Measurements from ENCODE around the gene ADORA2A. TPM values are rescaled to one million over a fixed set of nuclear protein-coding genes. Genes with fewer than 3 reads are reported as not detected.

Gene ADORA2A
- polyA plus RNA-seq, 1 donor, result 10.9 TPM

DNA sequence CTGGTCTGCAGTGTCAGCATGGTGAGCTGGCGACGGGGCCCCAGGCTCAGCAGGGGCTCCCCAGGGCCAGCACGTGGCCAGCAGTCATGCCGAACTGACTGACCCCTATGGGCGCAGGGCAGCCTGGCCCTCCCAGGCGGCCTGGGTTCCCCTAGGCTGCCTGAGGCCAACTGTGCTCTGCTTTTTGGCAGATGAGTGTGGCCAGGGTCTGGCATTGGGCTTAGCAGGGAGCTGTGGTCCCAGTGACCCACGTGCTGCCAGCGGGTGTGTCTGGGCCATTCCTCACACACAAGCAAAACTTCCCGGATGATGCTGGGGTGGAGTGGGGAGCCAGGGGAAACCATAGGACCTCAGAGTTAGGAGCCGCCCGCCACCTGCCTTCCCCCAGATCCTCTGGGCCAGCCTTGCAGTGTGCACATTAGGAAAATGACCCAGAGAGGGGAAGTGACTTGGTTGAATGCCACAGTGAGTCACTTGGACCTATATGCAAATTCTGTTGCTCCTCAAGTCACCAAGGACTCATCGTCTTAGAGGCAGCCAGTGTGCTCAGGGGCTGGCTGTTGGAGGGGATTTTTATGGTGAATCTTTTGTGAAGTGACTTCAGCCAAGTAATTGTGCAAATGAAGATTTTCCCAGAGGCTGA, 6.5 kb downstream of the ADORA2A start:
- Histone ChIP-seq H3K4me1 (ENCODE audit: control insufficient read depth, insufficient read depth, low read length) (peaks cover 18% of the 10 kb centered on the region), H3K36me3 (ENCODE audit: control insufficient read depth, insufficient read depth, low read length) (peaks cover 5% of the 10 kb centered on the region), H3K27me3 (ENCODE audit: control insufficient read depth, insufficient read depth, low read length) (no peaks in the 10 kb centered on the region), H3K27ac (ENCODE audit: low read length) (no peak overlapping the region), H3K9me3 (ENCODE audit: control insufficient read depth, low read depth, low read length) (no peaks in the 10 kb centered on the region), H3K4me3 (ENCODE audit: low read length) (no peak overlapping the region)
- DNase-seq, result no peak
- no CpG with 5 or more reads among the region's 12 CpGs for WGBS (ENCODE audit: insufficient coverage, low lambda C conversion rate)

DNA sequence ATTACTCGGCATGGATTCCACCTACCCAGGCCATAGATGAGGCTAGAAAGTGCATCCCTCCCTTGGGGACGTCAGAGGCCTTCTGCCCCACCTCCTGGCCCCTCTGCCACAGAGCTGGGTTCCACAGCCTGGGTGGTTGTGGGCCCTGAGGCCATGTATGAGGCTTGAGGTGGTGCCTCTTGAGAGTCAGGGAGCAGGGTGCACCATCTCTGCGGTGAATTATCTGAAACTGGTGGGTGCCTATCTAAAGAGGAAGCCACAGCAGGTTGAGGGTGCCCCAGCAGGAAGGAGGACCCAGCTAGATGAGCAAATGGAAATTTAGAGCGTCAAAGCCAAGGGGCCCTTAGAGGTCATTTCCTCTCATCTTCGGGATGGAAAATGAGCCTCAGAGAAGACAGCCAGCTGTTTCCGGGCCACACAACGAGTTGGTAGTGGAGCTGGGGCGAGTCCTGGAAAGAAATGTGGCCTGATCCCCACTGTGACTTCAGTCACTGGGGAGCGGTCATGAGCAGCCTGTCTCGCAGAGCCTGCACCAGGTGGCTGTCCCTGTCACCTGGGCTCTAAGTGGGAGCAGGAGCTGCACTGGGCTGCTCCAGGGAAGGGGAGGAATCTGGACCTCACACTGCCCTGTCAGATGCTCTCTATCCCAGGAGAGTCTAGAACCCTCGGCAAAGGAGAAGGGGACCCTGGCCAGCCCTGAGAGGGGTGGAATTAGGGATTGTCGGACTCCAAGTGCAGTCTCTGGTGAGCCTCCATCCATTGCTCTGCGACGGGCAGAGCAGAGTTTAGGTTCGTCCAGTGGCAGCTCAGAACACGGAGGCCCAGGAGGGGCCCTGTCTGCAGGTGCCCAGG, 7.3 kb downstream of the ADORA2A start:
- H3K36me3 ChIP-seq (ENCODE audit: control insufficient read depth, insufficient read depth, low read length), result peaks cover 7% of the 10 kb centered on the region
- H3K4me3 ChIP-seq (ENCODE audit: low read length), result no peak overlapping the region
- DNase-seq, result peak; percentile 51 to 58
- no peaks in the 10 kb centered on the region for H3K9me3 ChIP-seq (ENCODE audit: control insufficient read depth, low read depth, low read length)
- H3K4me1 ChIP-seq (ENCODE audit: control insufficient read depth, insufficient read depth, low read length), result peaks cover 11% of the 10 kb centered on the region
- no peak overlapping the region for H3K27ac ChIP-seq (ENCODE audit: low read length)
- 100% methylated on average over 1 of the region's 16 CpGs for WGBS (ENCODE audit: insufficient coverage, low lambda C conversion rate)
- no peaks in the 10 kb centered on the region for H3K27me3 ChIP-seq (ENCODE audit: control insufficient read depth, insufficient read depth, low read length)

DNA sequence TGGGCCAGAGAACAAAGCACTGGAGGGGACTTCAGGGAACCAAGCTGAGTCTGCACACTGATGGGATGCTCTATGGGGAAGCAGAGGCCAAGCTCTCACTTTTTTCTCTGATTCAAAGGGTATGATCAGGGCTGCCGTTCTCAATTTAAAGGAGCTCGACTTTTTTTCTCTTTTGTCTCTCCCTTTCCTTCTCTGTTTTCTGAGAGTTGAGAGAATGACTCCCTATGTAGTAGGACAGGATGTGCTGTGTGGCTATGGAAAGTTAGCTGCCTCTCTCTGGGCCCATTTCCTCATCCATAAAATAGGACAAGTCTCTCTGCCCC, 7.9 kb downstream of the ADORA2A start:
- peaks cover 9% of the 10 kb centered on the region for H3K36me3 ChIP-seq (ENCODE audit: control insufficient read depth, insufficient read depth, low read length)
- H3K4me3 ChIP-seq (ENCODE audit: low read length), result no peak overlapping the region
- WGBS (ENCODE audit: insufficient coverage, low lambda C conversion rate), result no CpG with 5 or more reads among the region's 2 CpGs
- no peaks in the 10 kb centered on the region for H3K27me3 ChIP-seq (ENCODE audit: control insufficient read depth, insufficient read depth, low read length)
- H3K4me1 ChIP-seq (ENCODE audit: control insufficient read depth, insufficient read depth, low read length), result peaks cover 8% of the 10 kb centered on the region
- no peak for DNase-seq
- no peak overlapping the region for H3K27ac ChIP-seq (ENCODE audit: low read length)
- H3K9me3 ChIP-seq (ENCODE audit: control insufficient read depth, low read depth, low read length), result no peaks in the 10 kb centered on the region

DNA sequence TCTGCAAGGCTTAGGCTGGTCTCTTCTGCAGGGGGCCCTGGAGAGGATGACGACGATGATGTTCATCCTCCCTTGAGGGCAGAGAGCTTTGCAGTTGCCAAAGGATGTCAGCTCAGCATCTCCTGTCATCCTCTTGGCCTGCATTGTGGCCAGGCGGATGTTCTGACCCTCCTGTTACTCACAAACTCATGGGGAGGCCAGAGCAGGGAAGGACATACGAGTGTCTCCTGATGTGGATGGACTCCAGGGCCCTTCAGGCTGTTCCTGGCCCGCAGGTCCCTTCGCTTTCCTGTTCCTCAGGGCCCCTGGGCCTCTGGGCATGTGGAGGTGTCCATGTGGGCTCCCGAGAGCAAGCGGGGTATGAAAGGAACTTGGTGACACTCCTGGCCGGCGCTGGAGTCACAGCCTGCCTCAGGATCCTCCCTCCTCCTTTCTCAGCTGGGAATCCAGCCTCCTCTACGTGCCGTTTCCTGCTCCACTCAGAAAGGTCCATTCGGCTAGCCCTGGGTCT, 8.5 kb downstream of the ADORA2A start:
- Histone ChIP-seq H3K36me3 (ENCODE audit: control insufficient read depth, insufficient read depth, low read length) (peaks cover 13% of the 10 kb centered on the region), H3K27me3 (ENCODE audit: control insufficient read depth, insufficient read depth, low read length) (no peaks in the 10 kb centered on the region), H3K27ac (ENCODE audit: low read length) (no peak overlapping the region), H3K4me1 (ENCODE audit: control insufficient read depth, insufficient read depth, low read length) (peaks cover 8% of the 10 kb centered on the region), H3K9me3 (ENCODE audit: control insufficient read depth, low read depth, low read length) (no peaks in the 10 kb centered on the region), H3K4me3 (ENCODE audit: low read length) (no peak overlapping the region)
- DNase-seq, result no peak
- WGBS (ENCODE audit: insufficient coverage, low lambda C conversion rate), result no CpG with 5 or more reads among the region's 13 CpGs

DNA sequence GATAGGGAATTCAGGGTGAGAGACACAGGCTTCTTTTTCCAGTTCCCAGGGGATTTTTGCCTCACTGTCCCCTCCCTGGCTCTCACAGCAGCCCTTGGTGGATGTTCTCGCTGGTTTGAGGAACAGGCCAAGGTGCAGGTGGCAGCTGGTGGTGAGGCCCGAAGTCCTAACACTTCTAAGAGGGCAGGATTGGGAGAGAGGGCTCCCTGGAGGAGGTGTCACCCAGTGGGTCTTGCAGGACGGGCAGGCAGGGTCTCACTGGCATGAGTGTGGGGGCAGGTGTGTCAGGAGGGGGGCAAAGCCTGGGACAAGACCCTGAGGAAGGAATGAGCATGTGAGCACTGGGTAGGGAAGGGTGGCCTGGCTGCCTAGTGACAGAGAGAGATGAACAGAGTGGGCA, 9.2 kb downstream of the ADORA2A start:
- Histone ChIP-seq H3K4me3 (ENCODE audit: low read length) (no peak overlapping the region), H3K4me1 (ENCODE audit: control insufficient read depth, insufficient read depth, low read length) (peaks cover 6% of the 10 kb centered on the region), H3K36me3 (ENCODE audit: control insufficient read depth, insufficient read depth, low read length) (peaks cover 18% of the 10 kb centered on the region), H3K9me3 (ENCODE audit: control insufficient read depth, low read depth, low read length) (no peaks in the 10 kb centered on the region), H3K27ac (ENCODE audit: low read length) (no peak overlapping the region), H3K27me3 (ENCODE audit: control insufficient read depth, insufficient read depth, low read length) (no peaks in the 10 kb centered on the region)
- no CpG with 5 or more reads among the region's 3 CpGs for WGBS (ENCODE audit: insufficient coverage, low lambda C conversion rate)
- no peak for DNase-seq

DNA sequence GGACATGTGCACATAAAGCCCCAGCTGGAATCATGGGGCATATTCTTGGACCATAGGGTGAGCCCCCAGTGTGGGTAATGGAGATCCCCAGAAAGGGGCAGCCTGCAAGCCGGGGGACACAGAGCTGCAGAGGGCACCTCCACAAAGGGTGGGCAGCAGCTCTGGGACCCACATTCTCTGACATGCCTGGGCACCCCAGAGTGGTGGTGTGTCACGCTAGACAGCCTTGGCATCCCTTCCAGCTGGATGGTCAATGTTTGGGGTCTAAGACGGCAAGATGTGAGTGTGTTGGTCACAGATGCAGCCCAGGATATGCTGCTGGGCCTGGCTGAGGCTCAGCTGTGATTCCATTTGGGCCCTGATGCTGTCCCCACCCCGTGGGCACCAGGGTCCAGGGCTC, 9.7 kb downstream of the ADORA2A start:
- Histone ChIP-seq H3K4me3 (ENCODE audit: low read length) (no peak overlapping the region), H3K9me3 (ENCODE audit: control insufficient read depth, low read depth, low read length) (no peaks in the 10 kb centered on the region), H3K27ac (ENCODE audit: low read length) (no peak overlapping the region), H3K27me3 (ENCODE audit: control insufficient read depth, insufficient read depth, low read length) (no peaks in the 10 kb centered on the region), H3K4me1 (ENCODE audit: control insufficient read depth, insufficient read depth, low read length) (peaks cover 5% of the 10 kb centered on the region), H3K36me3 (ENCODE audit: control insufficient read depth, insufficient read depth, low read length) (peaks cover 18% of the 10 kb centered on the region)
- WGBS (ENCODE audit: insufficient coverage, low lambda C conversion rate), result 100% methylated on average over 1 of the region's 4 CpGs
- DNase-seq, result no peak

DNA sequence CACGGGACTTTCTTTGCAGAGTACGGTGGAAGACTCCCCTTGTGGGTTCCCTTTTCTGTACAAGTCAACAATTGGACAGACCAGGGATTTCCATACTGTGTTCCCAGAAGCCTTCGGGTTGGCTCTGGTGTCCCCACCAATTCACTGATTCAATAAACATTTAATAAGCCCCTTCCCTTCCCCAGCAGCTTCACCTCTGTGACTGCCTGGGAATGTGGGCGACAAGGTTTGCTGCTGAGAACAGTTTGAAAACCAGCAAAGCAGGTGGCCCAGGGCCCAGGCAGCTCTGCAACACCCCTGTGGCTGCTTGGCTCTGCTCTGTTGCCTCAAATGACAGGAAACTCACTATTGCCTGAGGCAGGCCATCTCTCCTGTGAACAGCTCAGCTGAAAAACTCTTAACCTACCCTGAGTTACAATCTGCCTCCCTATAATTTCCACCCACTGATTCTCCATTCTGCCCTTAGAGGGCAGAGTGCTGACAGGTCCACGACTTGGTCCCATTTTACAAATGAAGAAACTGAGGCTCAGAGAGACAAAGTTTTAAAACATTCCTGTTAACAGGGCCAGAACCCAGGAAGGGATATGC, 10.4 kb downstream of the ADORA2A start:
- Histone ChIP-seq H3K36me3 (ENCODE audit: control insufficient read depth, insufficient read depth, low read length) (peaks cover 21% of the 10 kb centered on the region), H3K4me3 (ENCODE audit: low read length) (no peak overlapping the region), H3K27ac (ENCODE audit: low read length) (no peak overlapping the region), H3K27me3 (ENCODE audit: control insufficient read depth, insufficient read depth, low read length) (no peaks in the 10 kb centered on the region), H3K4me1 (ENCODE audit: control insufficient read depth, insufficient read depth, low read length) (peaks cover under 1% of the 10 kb centered on the region), H3K9me3 (ENCODE audit: control insufficient read depth, low read depth, low read length) (no peaks in the 10 kb centered on the region)
- DNase-seq, result no peak
- no CpG with 5 or more reads among the region's 5 CpGs for WGBS (ENCODE audit: insufficient coverage, low lambda C conversion rate)

DNA sequence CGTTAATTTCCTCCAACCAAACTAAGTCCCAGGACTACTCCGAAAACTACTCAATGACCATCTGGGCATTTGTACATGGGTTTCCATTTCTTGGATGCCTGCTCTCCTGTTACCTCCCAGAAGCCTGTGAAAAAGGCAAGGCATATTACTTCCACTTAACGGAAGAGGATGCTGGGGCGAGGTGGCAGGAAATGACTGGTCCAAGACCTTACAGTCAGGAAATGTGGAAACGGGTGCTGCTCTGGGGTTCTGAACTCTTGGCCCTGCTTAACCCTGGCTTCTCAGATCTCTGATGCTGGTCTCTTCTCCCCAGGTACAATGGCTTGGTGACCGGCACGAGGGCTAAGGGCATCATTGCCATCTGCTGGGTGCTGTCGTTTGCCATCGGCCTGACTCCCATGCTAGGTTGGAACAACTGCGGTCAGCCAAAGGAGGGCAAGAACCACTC, 12.9 kb downstream of the ADORA2A start:
- H3K4me3 ChIP-seq (ENCODE audit: low read length), result no peak overlapping the region
- no peaks in the 10 kb centered on the region for H3K9me3 ChIP-seq (ENCODE audit: control insufficient read depth, low read depth, low read length)
- WGBS (ENCODE audit: insufficient coverage, low lambda C conversion rate), result 90% methylated on average over 3 of the region's 10 CpGs
- no peak overlapping the region for H3K27ac ChIP-seq (ENCODE audit: low read length)
- H3K4me1 ChIP-seq (ENCODE audit: control insufficient read depth, insufficient read depth, low read length), result no peaks in the 10 kb centered on the region
- no peak for DNase-seq
- H3K27me3 ChIP-seq (ENCODE audit: control insufficient read depth, insufficient read depth, low read length), result no peaks in the 10 kb centered on the region
- H3K36me3 ChIP-seq (ENCODE audit: control insufficient read depth, insufficient read depth, low read length), result peaks cover 21% of the 10 kb centered on the region

DNA sequence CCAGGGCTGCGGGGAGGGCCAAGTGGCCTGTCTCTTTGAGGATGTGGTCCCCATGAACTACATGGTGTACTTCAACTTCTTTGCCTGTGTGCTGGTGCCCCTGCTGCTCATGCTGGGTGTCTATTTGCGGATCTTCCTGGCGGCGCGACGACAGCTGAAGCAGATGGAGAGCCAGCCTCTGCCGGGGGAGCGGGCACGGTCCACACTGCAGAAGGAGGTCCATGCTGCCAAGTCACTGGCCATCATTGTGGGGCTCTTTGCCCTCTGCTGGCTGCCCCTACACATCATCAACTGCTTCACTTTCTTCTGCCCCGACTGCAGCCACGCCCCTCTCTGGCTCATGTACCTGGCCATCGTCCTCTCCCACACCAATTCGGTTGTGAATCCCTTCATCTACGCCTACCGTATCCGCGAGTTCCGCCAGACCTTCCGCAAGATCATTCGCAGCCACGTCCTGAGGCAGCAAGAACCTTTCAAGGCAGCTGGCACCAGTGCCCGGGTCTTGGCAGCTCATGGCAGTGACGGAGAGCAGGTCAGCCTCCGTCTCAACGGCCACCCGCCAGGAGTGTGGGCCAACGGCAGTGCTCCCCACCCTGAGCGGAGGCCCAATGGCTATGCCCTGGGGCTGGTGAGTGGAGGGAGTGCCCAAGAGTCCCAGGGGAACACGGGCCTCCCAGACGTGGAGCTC, 13.5 kb downstream of the ADORA2A start:
- DNase-seq, result no peak
- peaks cover 21% of the 10 kb centered on the region for H3K36me3 ChIP-seq (ENCODE audit: control insufficient read depth, insufficient read depth, low read length)
- WGBS (ENCODE audit: insufficient coverage, low lambda C conversion rate), result 71% methylated on average over 2 of the region's 30 CpGs
- H3K9me3 ChIP-seq (ENCODE audit: control insufficient read depth, low read depth, low read length), result no peaks in the 10 kb centered on the region
- no peak overlapping the region for H3K27ac ChIP-seq (ENCODE audit: low read length)
- H3K27me3 ChIP-seq (ENCODE audit: control insufficient read depth, insufficient read depth, low read length), result no peaks in the 10 kb centered on the region
- no peak overlapping the region for H3K4me3 ChIP-seq (ENCODE audit: low read length)
- no peaks in the 10 kb centered on the region for H3K4me1 ChIP-seq (ENCODE audit: control insufficient read depth, insufficient read depth, low read length)

Data from large intestine (tissue), 3 donors.